Trophoblast cell (in vitro differentiated cells and primary cell): Measurements from ENCODE around the gene JAM3.

Source experiments
- DNase-seq, 2 donors: peaks; one replicate each; pipeline ENCODE4 v3.0.0-alpha.2; 2016
- H2AFZ ChIP-seq: 2 replicates; pipeline ENCODE4 v1.6.1; 2013; ENCODE audit warnings: low read length, moderate library complexity, mild to moderate bottlenecking; ENCODE audit not compliant: insufficient read depth, poor library complexity
- H2AK5ac ChIP-seq: 2 replicates; pipeline ENCODE4 v1.6.1; 2013; ENCODE audit warnings: mild to moderate bottlenecking, low read length
- H2BK120ac ChIP-seq: 2 replicates; pipeline ENCODE4 v1.6.1; 2013; ENCODE audit warnings: low read length, mild to moderate bottlenecking, moderate library complexity; ENCODE audit not compliant: insufficient read depth, poor library complexity
- H2BK12ac ChIP-seq: 2 replicates; pipeline ENCODE4 v1.6.1; 2013; ENCODE audit warnings: mild to moderate bottlenecking, low read length, moderate library complexity
- H2BK5ac ChIP-seq: 2 replicates; pipeline ENCODE4 v1.6.1; 2013; ENCODE audit warnings: low read length, low read depth, moderate library complexity, mild to moderate bottlenecking; ENCODE audit not compliant: poor library complexity
- H3K14ac ChIP-seq: 2 replicates; pipeline ENCODE4 v1.6.1; 2013; ENCODE audit warnings: mild to moderate bottlenecking, low read length
- H3K18ac ChIP-seq: 2 replicates; pipeline ENCODE4 v1.6.1; 2013; ENCODE audit warnings: mild to moderate bottlenecking, low read length
- H3K23ac ChIP-seq: 2 replicates; pipeline ENCODE4 v1.6.1; 2013; ENCODE audit warnings: low read length
- H3K27ac ChIP-seq: 2 replicates; pipeline ENCODE4 v1.5.1; 2013; ENCODE audit warnings: low read depth, mild to moderate bottlenecking, inconsistent platforms, low read length, moderate library complexity
- H3K27me3 ChIP-seq: 2 replicates; pipeline ENCODE4 v1.6.1; 2013; ENCODE audit warnings: inconsistent platforms, mild to moderate bottlenecking, low read length, moderate library complexity; ENCODE audit not compliant: insufficient read depth
- H3K36me3 ChIP-seq, 2 experiments: 1 replicate in 1 of 2; 2 replicates in 1 of 2; pipeline ENCODE4 v1.6.1; 2013; ENCODE audit warnings: low read length in 2 of 2, mild to moderate bottlenecking in 2 of 2, moderate library complexity in 1 of 2; ENCODE audit not compliant: insufficient read depth in 2 of 2, control insufficient read depth in 1 of 2
- H3K4ac ChIP-seq: 2 replicates; pipeline ENCODE4 v1.6.1; 2013; ENCODE audit warnings: low read depth, mild to moderate bottlenecking, low read length, moderate library complexity
- H3K4me1 ChIP-seq, 2 experiments: 1 replicate in 1 of 2; 2 replicates in 1 of 2; pipeline ENCODE4 v1.6.1; 2013; ENCODE audit warnings: low read length in 2 of 2, mild to moderate bottlenecking in 2 of 2, moderate library complexity in 1 of 2; ENCODE audit not compliant: insufficient read depth in 2 of 2, control insufficient read depth in 1 of 2
- H3K4me2 ChIP-seq: 2 replicates; pipeline ENCODE4 v1.6.1; 2013; ENCODE audit warnings: inconsistent platforms, mild to moderate bottlenecking, low read length, moderate library complexity
- H3K4me3 ChIP-seq: 2 replicates; pipeline ENCODE4 v1.5.1; 2013; ENCODE audit warnings: mild to moderate bottlenecking, low read depth, low read length, inconsistent platforms
- H3K79me1 ChIP-seq: one replicate; pipeline ENCODE4 v1.6.1; 2013; ENCODE audit warnings: low read length
- H3K79me2 ChIP-seq: 2 replicates; pipeline ENCODE4 v1.6.1; 2013; ENCODE audit warnings: low read length, mild to moderate bottlenecking; ENCODE audit not compliant: control insufficient read depth, insufficient read depth, poor library complexity
- H3K9ac ChIP-seq: 2 replicates; pipeline ENCODE4 v1.6.1; 2013; ENCODE audit warnings: mild to moderate bottlenecking, low read length
- H3K9me3 ChIP-seq: 2 replicates; pipeline ENCODE4 v1.6.1; 2013; ENCODE audit warnings: low read depth, mild to moderate bottlenecking, control low read depth, inconsistent platforms, low read length; ENCODE audit not compliant: insufficient read depth
- H4K12ac ChIP-seq: 2 replicates; pipeline ENCODE4 v1.6.1; 2013; ENCODE audit warnings: low read depth, mild to moderate bottlenecking, low read length, moderate library complexity
- H4K8ac ChIP-seq: 2 replicates; pipeline ENCODE4 v1.6.1; 2013; ENCODE audit warnings: low read depth, mild to moderate bottlenecking, low read length, moderate library complexity
- H4K91ac ChIP-seq: one replicate; pipeline ENCODE4 v1.6.1; 2013; ENCODE audit warnings: low read depth, mild to moderate bottlenecking, low read length, moderate library complexity
- WGBS: extraction: QIAGEN DNeasy Blood & Tissue Kit; methylation state at CpG from one replicate; pipeline ENCODE4 v1.1.7; 2013; ENCODE audit warnings: missing lambda C conversion rate; ENCODE audit not compliant: insufficient read length, insufficient coverage; ENCODE audit errors: extremely low coverage; 5-methylcytosine and 5-hydroxymethylcytosine counted together

The JAM3 gene

DNA sequence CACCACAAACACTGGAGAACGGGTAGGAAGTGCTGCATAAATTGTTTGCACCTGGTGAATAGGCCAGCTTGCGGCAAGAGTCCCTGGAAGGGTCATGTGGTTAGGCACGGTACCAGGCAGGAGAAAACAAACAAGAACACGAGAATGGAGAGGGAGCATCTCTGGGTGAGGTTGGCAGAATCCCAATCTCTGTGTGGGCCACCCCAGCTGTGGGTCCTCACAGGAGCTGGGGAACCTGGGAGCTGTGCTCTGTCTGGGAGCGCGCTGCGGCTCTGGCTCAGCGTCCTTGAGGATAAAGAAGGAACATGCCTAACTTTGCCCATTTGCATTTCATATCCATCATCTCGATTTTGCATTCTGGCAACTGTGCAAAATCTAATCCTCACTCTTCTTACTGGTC, 46.1 kb upstream of the JAM3 start:
- Histone ChIP-seq H3K18ac (no peak overlapping the region), H3K27me3 (no peaks in the 10 kb centered on the region), H3K4me2 (no peak overlapping the region), H3K36me3 (no peaks in the 10 kb centered on the region), H3K9me3 (no peaks in the 10 kb centered on the region), H3K9ac (no peak overlapping the region), H2AFZ (no peak overlapping the region), H3K4me3 (no peak overlapping the region), H3K79me1 (no peaks in the 10 kb centered on the region), H4K8ac (no peak overlapping the region), H3K79me2 (no peaks in the 10 kb centered on the region), H4K91ac (no peak overlapping the region), H3K14ac (no peak overlapping the region), H2AK5ac (no peak overlapping the region), H2BK5ac (no peak overlapping the region), H3K23ac (no peak overlapping the region), H3K27ac (no peak overlapping the region), H2BK12ac (no peak overlapping the region), H4K12ac (no peak overlapping the region), H2BK120ac (no peak overlapping the region), H3K4ac (no peak overlapping the region), H3K4me1 (peaks cover 0 to 3% of the 10 kb centered on the region in 2 experiments)
- no CpG with 5 or more reads among the region's 9 CpGs for WGBS
- no peak for DNase-seq

DNA sequence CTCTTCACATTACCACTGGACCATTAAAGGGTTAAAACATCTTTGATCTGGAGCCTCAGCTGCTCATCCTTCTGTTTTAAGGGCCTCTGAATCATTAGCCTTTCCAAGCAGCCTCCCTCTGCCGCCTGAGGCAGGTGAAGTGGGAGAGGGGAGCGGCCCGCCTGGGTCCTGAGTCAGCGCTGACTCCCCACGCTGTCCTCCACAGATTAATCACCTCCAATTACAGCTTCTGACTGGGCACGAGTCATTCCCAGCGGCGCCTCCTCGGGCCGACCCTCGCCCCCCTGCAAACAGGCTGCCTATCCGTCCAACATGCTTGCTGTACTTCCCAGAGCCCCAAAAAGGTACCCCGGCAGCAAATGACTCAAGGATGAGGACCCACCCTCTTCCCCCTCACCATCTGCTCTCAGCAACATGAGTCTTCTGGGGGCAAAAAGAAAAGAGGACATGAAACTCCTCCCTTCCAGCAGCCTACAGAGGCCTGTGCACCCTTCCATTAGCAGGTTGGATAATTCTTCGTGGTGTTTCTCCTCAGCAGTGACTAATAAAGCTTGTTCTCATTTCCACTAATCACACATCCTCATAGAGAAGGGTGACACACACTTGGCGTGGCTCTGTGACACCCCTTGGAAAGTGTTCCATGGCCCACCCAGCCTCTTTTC, 44.3 kb upstream of the JAM3 start:
- H4K8ac ChIP-seq: no peak overlapping the region
- H2BK120ac ChIP-seq: no peak overlapping the region
- H4K91ac ChIP-seq: no peak overlapping the region
- H3K4ac ChIP-seq: no peak overlapping the region
- no peaks in the 10 kb centered on the region for H3K36me3 ChIP-seq
- no peak overlapping the region for H3K9ac ChIP-seq
- H2AFZ ChIP-seq: no peak overlapping the region
- DNase-seq: peak; percentile 18 to 20
- no peak overlapping the region for H3K14ac ChIP-seq
- H2BK5ac ChIP-seq: no peak overlapping the region
- no peaks in the 10 kb centered on the region for H3K79me1 ChIP-seq
- no peak overlapping the region for H2BK12ac ChIP-seq
- H2AK5ac ChIP-seq: no peak overlapping the region
- H4K12ac ChIP-seq: no peak overlapping the region
- H3K4me3 ChIP-seq: no peak overlapping the region
- H3K79me2 ChIP-seq: no peaks in the 10 kb centered on the region
- H3K27ac ChIP-seq: no peak overlapping the region
- H3K27me3 ChIP-seq: no peaks in the 10 kb centered on the region
- H3K18ac ChIP-seq: no peak overlapping the region
- no peak overlapping the region for H3K4me2 ChIP-seq
- no peaks in the 10 kb centered on the region for H3K9me3 ChIP-seq
- H3K4me1 ChIP-seq: peaks cover 0 to 3% of the 10 kb centered on the region in 2 experiments
- no CpG with 5 or more reads among the region's 15 CpGs for WGBS
- no peak overlapping the region for H3K23ac ChIP-seq

DNA sequence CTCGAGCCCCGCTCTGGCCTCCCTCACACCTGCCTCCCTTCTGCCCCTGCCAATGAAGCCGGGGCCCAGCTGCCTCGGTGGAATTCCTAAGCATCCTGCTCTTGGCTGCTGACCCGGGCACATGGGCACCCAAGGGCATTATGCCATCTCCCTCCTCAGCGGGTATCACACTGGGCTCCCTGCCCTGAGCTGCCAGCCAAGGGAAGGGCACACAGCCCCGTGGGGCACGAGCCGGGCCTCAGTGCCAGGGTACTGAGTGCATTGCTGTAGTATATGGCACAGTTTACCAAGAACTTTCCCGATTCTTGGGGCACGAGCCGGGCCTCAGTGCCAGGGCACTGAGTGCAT, 43.8 kb upstream of the JAM3 start:
- no peak overlapping the region for H4K8ac ChIP-seq

DNA sequence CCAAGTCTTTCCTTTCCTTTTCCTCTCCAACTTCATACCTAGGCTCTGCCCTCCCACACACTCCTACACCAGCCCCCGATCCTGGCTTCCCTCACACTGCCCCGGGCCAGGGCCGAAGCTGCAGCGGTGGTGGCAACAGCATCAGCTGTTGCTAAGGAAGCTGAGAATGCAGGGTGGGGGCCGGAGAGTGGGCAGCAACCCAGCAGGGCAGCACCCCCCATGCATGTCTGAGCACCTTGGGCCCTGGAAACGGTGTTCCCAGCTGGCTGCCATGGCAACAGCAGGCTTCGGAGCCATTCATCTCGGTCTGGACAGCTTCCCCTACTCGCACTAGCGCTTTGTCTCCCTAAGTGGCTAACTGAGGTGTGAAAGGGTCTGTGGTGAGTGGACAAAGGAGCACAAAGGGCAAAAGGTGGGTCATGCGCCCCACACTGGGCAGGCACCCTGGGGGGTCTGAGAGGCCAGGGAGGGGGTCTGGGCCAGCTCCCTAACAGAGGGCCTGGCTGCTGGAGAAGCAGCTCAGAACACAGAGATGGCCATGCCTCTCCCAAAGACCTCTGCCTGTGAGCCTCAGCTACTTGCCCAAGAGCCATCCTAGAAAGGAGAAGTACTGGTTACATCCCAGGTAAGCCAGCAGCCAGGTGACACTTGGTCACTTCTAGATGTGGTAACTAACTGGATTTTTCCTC, 42.1 kb upstream of the JAM3 start:
- H2BK120ac ChIP-seq: no peak overlapping the region
- no peaks in the 10 kb centered on the region for H3K79me2 ChIP-seq
- peaks cover 2% of the 10 kb centered on the region for H3K9me3 ChIP-seq
- H3K4me1 ChIP-seq: peaks cover 0 to 3% of the 10 kb centered on the region in 2 experiments
- H4K8ac ChIP-seq: no peak overlapping the region
- H2BK5ac ChIP-seq: no peak overlapping the region
- DNase-seq: no peak
- H3K23ac ChIP-seq: no peak overlapping the region
- H3K18ac ChIP-seq: no peak overlapping the region
- H3K27ac ChIP-seq: no peak overlapping the region
- H3K27me3 ChIP-seq: no peaks in the 10 kb centered on the region
- H3K79me1 ChIP-seq: no peaks in the 10 kb centered on the region
- H2BK12ac ChIP-seq: no peak overlapping the region
- no peak overlapping the region for H3K4ac ChIP-seq
- WGBS: no CpG with 5 or more reads among the region's 11 CpGs
- H2AK5ac ChIP-seq: no peak overlapping the region
- H3K4me2 ChIP-seq: no peak overlapping the region
- no peak overlapping the region for H2AFZ ChIP-seq
- no peak overlapping the region for H4K91ac ChIP-seq
- no peak overlapping the region for H3K14ac ChIP-seq
- no peak overlapping the region for H3K4me3 ChIP-seq
- no peak overlapping the region for H3K9ac ChIP-seq
- no peak overlapping the region for H4K12ac ChIP-seq
- no peaks in the 10 kb centered on the region for H3K36me3 ChIP-seq

More for the DNA sequence above, 43.8 kb upstream of the JAM3 start:
- Histone ChIP-seq H3K36me3 (no peaks in the 10 kb centered on the region), H3K4me1 (peaks cover 0 to 3% of the 10 kb centered on the region in 2 experiments), H3K18ac (no peak overlapping the region), H2BK120ac (no peak overlapping the region), H2BK5ac (no peak overlapping the region), H2AFZ (no peak overlapping the region), H4K91ac (no peak overlapping the region), H3K9ac (no peak overlapping the region), H3K14ac (no peak overlapping the region), H3K79me1 (no peaks in the 10 kb centered on the region), H3K27me3 (no peaks in the 10 kb centered on the region), H3K9me3 (peaks cover 2% of the 10 kb centered on the region), H3K79me2 (no peaks in the 10 kb centered on the region), H3K4ac (no peak overlapping the region), H3K23ac (no peak overlapping the region), H2BK12ac (no peak overlapping the region), H3K27ac (no peak overlapping the region), H4K12ac (no peak overlapping the region), H3K4me3 (no peak overlapping the region), H2AK5ac (no peak overlapping the region), H3K4me2 (no peak overlapping the region)
- no peak for DNase-seq
- no CpG with 5 or more reads among the region's 12 CpGs for WGBS
